HepG2 (cell line): ENCODE data around the gene C1orf50. TPM values are rescaled to one million over a fixed set of nuclear protein-coding genes. Genes with fewer than 3 reads are reported as not detected.

ENCODE experiments used
- ATAC-seq: fragments of 200-7000 bp; cut with Tn5 transposase; 3 replicates; pipeline ENCODE4 v1.9.1; 2020; ENCODE audit warnings: mild to moderate bottlenecking, moderate library complexity
- BruUV-seq: library from RNA; stranded (reverse); fragments of 400-500 nt; replicated peaks from 2 replicates; lab custom pipeline; 2021; lab: Mats Ljungman, UMichigan
- CTCF ChIA-PET: fragments of 300-600 bp; formaldehyde crosslinking; extraction: SDS; loops from one replicate; lab custom pipeline; 2021; ENCODE audit warnings: low total read pairs, inconsistent platforms, low intra/inter-chr PET ratio; lab: Yijun Ruan, JAX
- POLR2A ChIA-PET: fragments of 350-600 bp; sonication (Branson Sonifier 250); formaldehyde crosslinking; loops from one replicate; lab custom pipeline; 2020; ENCODE audit warnings: antibody characterized with exemption, inconsistent platforms; lab: Yijun Ruan, JAX
- DNase-seq: peaks from one replicate; pipeline ENCODE4 v3.0.0-alpha.2; 2015; ENCODE audit warnings: low spot score
- FAIRE-seq: peaks from 3 replicates; lab custom pipeline; 2011; peaks lifted over from hg19 to GRCh38; lab: Jason Lieb, UNC
- H2AFZ ChIP-seq: one replicate; pipeline ENCODE4 v1.6.1; 2011; ENCODE audit warnings: low read length, inconsistent platforms
- H3K27ac ChIP-seq: fragments of 300-600 bp; 3 replicates; pipeline ENCODE4 v1.8.0; 2011; ENCODE audit warnings: mixed run types, mild to moderate bottlenecking, mixed read lengths, low read length, inconsistent platforms; ENCODE audit not compliant: insufficient read depth; ENCODE audit errors: extremely low read length
- H3K27me3 ChIP-seq, 2 experiments: fragments of 200-600 bp in 1 of 2; 2 replicates in 1 of 2; 3 replicates in 1 of 2; pipeline versions ENCODE4 v1.6.0 to v1.8.0; 2011; ENCODE audit warnings: low read length in 2 of 2, mild to moderate bottlenecking in 2 of 2, moderate library complexity in 2 of 2, inconsistent platforms in 1 of 2; ENCODE audit not compliant: insufficient read depth in 2 of 2, control insufficient read depth in 1 of 2
- H3K36me3 ChIP-seq, 2 experiments: fragments of 200-600 bp in 1 of 2; replicated peaks in 1 of 2; 2 replicates in 1 of 2; 3 replicates in 1 of 2; pipeline versions ENCODE4 v1.5.1 to v1.8.0; 2011; ENCODE audit warnings: low read length in 2 of 2, inconsistent platforms in 1 of 2; ENCODE audit not compliant: insufficient read depth in 2 of 2, control insufficient read depth in 1 of 2
- H3K4me1 ChIP-seq: 2 replicates; pipeline ENCODE4 v1.5.1; 2012; ENCODE audit warnings: low read length, inconsistent platforms; ENCODE audit not compliant: insufficient read depth
- H3K4me2 ChIP-seq: 2 replicates; pipeline ENCODE4 v1.6.0; 2011; ENCODE audit warnings: low read depth, low read length, inconsistent platforms
- H3K4me3 ChIP-seq, 3 experiments: fragments of 200-600 bp in 1 of 3; sonication (generic), shearing (Covaris generic) in 1 of 3; replicated peaks in 1 of 3; 2 replicates each; pipeline ENCODE4 v1.5.1; 2011 to 2016; ENCODE audit warnings: low read length in 3 of 3, inconsistent platforms in 2 of 3, low read depth in 2 of 3, mild to moderate bottlenecking in 2 of 3, control low read depth in 1 of 3, mixed read lengths in 1 of 3; ENCODE audit not compliant: insufficient read depth in 1 of 3
- H3K79me2 ChIP-seq: one replicate; pipeline ENCODE4 v1.6.1; 2011; ENCODE audit warnings: low read length, inconsistent platforms; ENCODE audit not compliant: insufficient read depth
- H3K9ac ChIP-seq: 2 replicates; pipeline ENCODE4 v1.6.0; 2011; ENCODE audit warnings: mild to moderate bottlenecking, low read depth, low read length, inconsistent platforms; ENCODE audit not compliant: insufficient read depth
- H3K9me3 ChIP-seq: 2 replicates; pipeline ENCODE4 v1.5.1; 2012; ENCODE audit warnings: mild to moderate bottlenecking, low read length
- H4K20me1 ChIP-seq: 2 replicates; pipeline ENCODE4 v1.6.0; 2011; ENCODE audit warnings: inconsistent platforms, mild to moderate bottlenecking, low read length, moderate library complexity; ENCODE audit not compliant: insufficient read depth
- POLR2AphosphoS2 ChIP-seq: IDR thresholded peaks from 2 replicates; pipeline ENCODE4 v1.6.1; 2011; ENCODE audit warnings: low read depth, low read length, improper control_type of control experiment
- ZHX2 ChIP-seq, 2 experiments: sonication (generic) in 1 of 2; formaldehyde crosslinking in 1 of 2; IDR thresholded peaks; 2 replicates each; pipeline versions ENCODE4 v1.6.1 to v1.9.0; 2014 to 2022; ENCODE audit warnings: antibody characterized with exemption in 1 of 2, borderline replicate concordance in 1 of 2, inconsistent platforms in 1 of 2, low read depth in 1 of 2, missing genetic modification reagents in 1 of 2
- ZNF644 ChIP-seq: IDR thresholded peaks from 2 replicates; pipeline ENCODE4 v1.6.1; 2016; ENCODE audit warnings: low read depth
- WGBS: methylation state at CpG from one replicate; pipeline ENCODE4 v1.1.6; 2017; ENCODE audit warnings: low lambda C conversion rate; 5-methylcytosine and 5-hydroxymethylcytosine counted together
- in situ Hi-C: cut with HindIII; loops from 2 replicates; pipeline ENCODE4 v1.10.0; 2017; ENCODE audit warnings: low pct_unique_long_range_greater_than_20kb; ENCODE audit not compliant: extremely low pct_ligation_motif_present
- intact Hi-C: fragments of 100-400 bp; cut with micrococcal nuclease; formaldehyde crosslinking; loops from one replicate; pipeline ENCODE4 v1.10.0; 2022; ENCODE audit not compliant: unreplicated experiment
- polyA plus RNA-seq, 8 experiments: library from polyadenylated mRNA; depleted of rRNA in 3 of 8; stranded (reverse) in 7 of 8; unstranded in 1 of 8; fragments of >200 nt; fragmentation: Illumina TruSeq in 4 of 8; extraction: Trizol in 4 of 8; gene quantifications; 2 replicates each; pipeline versions ENCODE4 v1.2.1 to v1.2.3, GENCODE V29; 2011 to 2016; ENCODE audit warnings: low read depth in 4 of 8, missing spikeins in 1 of 8, mixed read lengths in 1 of 8; ENCODE audit not compliant: insufficient read depth in 1 of 8
- total RNA-seq, 5 experiments: library from RNA; depleted of rRNA; stranded (reverse); fragments of >200 nt; fragmentation: Illumina TruSeq; extraction: Trizol; gene quantifications; 2 replicates each; pipeline ENCODE4 v1.2.3, GENCODE V29; 2016; ENCODE audit warnings: low read depth in 1 of 5

C1orf50 gene
- total and polyA plus RNA-seq, 2 of the 13 experiments (the other 11 are each of a cell fraction or from before 2014, with no cell fraction given) = 4.3 to 4.8 TPM

- no TSS peak for BruUV-seq
Measured at GRCh38 chr1:42820813-42821212, 53.8 kb downstream of the C1orf50 start.

More at GRCh38 chr1:42820813-42821212, 53.8 kb downstream of the C1orf50 start:
- Histone ChIP-seq H3K36me3 (no peaks in the 10 kb centered on the region), H3K79me2 (peaks cover 7% of the 10 kb centered on the region), H4K20me1 (no peaks in the 10 kb centered on the region), H3K4me1 (peaks cover 43% of the 10 kb centered on the region), H3K27ac (no peak overlapping the region), H3K4me3 (no peak overlapping the region), H3K9ac (no peak overlapping the region), H2AFZ (no peak overlapping the region), H3K9me3 (no peaks in the 10 kb centered on the region), H3K27me3 (no peaks in the 10 kb centered on the region; a peak in 1 of 5 replicates), H3K4me2 (no peak overlapping the region)
- in situ Hi-C loops = no loop called here
- POLR2A ChIA-PET = interaction anchor here (1.0 to 1.4 kb wide), 3 partner anchors 9 to 54 kb away, joined by 3 to 5 read pairs (median 4); partner anchors contain the start of genes C1orf50, P3H1 and ZNF691
- CTCF ChIA-PET = no interaction called here
- ATAC-seq (no peak), DNase-seq (no peak), FAIRE-seq (peak; percentile 32)
- TF ChIP-seq ZHX2 (IDR thresholded peaks at IDR 0.05; ENCODE audit: low read depth) (no peak), ZHX2 (CRISPR knock-in tag; IDR thresholded peaks at IDR 0.05; ENCODE audit: borderline replicate concordance) (no peak), ZNF644 (CRISPR knock-in tag) (no peak), POLR2AphosphoS2 (no peak)
- intact Hi-C loops = no loop called here
- 43% methylated on average over 1 of the region's 1 CpG for WGBS
